C4-2B (cell line): ENCODE results near the gene KCTD2.

Source experiments
- CTCF ChIP-seq: fragments of 450-650 bp; conservative IDR thresholded peaks from 2 replicates; pipeline ENCODE4 v1.5.1; 2017; ENCODE audit warnings: mild to moderate bottlenecking
- ZFX ChIP-seq: fragments of 450-650 bp; IDR thresholded peaks from 2 replicates; pipeline ENCODE4 v1.6.1; 2017

- no peak for TF ChIP-seq CTCF
- no peak for TF ChIP-seq ZFX
Observed at GRCh38 chr17:75094871-75095399, 47.9 kb downstream of the KCTD2 start.
